Sigmoid colon (tissue), 4 donors: Measurements from ENCODE around the gene GLRX.

Experiments
- EP300 ChIP-seq, 4 donors: sonication (generic); formaldehyde crosslinking; IDR thresholded peaks; one replicate each; pipeline ENCODE4 v1.6.1; 2017; ENCODE audit warnings: antibody characterized with exemption in 4 of 4
- POLR2AphosphoS5 ChIP-seq, 4 donors: sonication (generic); formaldehyde crosslinking; IDR thresholded peaks; one replicate each; pipeline ENCODE4 v1.6.1; 2017; ENCODE audit warnings: antibody characterized with exemption in 4 of 4
- TF ChIP-seq, protein P1 (sequence below), 4 experiments: fragments of 450-650 bp in 3 of 4; fragments of 200-600 bp in 1 of 4; IDR thresholded peaks; one replicate each; pipeline ENCODE4 v1.5.1; 2016 to 2019; ENCODE audit warnings: antibody characterized with exemption in 4 of 4, mild to moderate bottlenecking in 3 of 4, moderate library complexity in 2 of 4

DNA sequence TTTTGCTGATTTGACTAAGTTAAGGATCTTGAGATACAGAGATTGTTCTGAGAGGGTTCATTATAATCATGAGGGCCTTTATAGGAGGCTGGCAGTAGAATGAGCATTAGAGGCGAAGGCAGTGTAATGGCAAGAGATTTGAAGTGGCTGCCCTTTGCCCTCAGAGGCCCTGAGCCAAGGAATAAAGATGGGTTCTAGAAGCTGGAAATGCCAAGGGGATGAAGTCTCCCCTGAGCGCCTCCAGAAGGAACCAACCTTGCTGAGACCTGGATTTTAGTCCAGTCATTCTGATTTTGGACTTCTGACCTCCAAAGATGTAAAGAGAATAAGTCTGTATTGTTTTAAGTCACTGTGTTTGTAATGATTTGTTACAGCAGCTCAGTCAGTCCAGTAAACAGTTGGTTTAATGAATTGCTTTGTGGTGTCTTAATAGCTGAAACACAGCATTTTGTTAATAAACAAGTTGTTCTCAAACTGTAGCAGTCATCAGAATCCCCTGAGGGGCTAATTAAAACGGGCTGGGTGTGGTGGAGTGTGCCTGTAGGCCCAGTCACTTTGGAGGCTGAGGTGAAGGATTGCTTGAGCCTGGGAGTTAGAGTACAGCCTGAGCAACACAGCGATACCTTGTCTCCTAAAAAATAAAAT is 23.2 kb downstream of the GLRX start:
- TF ChIP-seq, protein P1, sequence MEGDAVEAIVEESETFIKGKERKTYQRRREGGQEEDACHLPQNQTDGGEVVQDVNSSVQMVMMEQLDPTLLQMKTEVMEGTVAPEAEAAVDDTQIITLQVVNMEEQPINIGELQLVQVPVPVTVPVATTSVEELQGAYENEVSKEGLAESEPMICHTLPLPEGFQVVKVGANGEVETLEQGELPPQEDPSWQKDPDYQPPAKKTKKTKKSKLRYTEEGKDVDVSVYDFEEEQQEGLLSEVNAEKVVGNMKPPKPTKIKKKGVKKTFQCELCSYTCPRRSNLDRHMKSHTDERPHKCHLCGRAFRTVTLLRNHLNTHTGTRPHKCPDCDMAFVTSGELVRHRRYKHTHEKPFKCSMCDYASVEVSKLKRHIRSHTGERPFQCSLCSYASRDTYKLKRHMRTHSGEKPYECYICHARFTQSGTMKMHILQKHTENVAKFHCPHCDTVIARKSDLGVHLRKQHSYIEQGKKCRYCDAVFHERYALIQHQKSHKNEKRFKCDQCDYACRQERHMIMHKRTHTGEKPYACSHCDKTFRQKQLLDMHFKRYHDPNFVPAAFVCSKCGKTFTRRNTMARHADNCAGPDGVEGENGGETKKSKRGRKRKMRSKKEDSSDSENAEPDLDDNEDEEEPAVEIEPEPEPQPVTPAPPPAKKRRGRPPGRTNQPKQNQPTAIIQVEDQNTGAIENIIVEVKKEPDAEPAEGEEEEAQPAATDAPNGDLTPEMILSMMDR (IDR thresholded peaks at IDR 0.05), result no peak
- no peak for TF ChIP-seq POLR2AphosphoS5 (IDR thresholded peaks at IDR 0.05)
- TF ChIP-seq EP300 (IDR thresholded peaks at IDR 0.05), result no peak
